ENCODE data around the gene SMARCA2.

The SMARCA2 gene

DNA sequence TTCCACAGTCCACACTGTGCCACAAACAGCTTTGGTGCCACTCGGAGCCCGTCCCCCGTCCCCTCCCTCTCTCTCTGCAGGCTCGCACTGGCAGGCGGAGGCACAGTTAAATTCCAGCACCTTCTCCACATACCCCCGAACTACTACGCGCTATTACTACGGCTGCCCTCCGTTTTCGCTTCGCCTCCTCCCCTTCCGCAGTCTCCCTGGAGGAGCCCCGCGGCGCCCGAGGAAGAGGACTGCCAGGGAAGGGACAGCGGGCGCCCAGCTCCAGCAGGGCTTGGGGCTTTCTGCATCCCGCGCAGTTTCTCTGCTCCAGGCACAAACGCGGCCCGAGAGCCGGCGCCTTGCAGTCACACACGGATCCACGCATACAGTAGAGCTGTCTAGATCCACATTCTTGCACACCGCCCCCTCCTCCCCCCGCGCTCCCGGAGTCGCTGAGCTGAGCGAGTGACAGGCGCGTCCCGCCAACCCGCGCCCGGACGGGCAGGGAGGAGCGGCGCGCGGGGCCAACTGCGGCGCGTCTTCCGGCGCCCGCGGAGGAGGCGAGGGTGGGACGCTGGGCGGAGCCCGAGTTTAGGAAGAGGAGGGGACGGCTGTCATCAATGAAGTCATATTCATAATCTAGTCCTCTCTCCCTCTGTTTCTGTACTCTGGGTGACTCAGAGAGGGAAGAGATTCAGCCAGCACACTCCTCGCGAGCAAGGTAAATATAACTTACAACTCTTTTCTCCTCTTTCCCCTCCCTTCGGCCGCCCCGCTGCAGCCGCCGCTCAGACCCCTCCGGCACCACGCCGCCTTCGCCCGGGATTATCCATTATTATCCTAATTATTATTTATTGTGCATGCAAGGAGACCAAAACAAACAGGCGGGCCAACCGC, at the start of gene SMARCA2:
Gene SMARCA2 (plus strand): TSS at position 652 of the 885 bp plus-strand sequence. CDS start 13,676 bp downstream, outside the sequence.
- peak; percentile 91 for DNase-seq

DNA sequence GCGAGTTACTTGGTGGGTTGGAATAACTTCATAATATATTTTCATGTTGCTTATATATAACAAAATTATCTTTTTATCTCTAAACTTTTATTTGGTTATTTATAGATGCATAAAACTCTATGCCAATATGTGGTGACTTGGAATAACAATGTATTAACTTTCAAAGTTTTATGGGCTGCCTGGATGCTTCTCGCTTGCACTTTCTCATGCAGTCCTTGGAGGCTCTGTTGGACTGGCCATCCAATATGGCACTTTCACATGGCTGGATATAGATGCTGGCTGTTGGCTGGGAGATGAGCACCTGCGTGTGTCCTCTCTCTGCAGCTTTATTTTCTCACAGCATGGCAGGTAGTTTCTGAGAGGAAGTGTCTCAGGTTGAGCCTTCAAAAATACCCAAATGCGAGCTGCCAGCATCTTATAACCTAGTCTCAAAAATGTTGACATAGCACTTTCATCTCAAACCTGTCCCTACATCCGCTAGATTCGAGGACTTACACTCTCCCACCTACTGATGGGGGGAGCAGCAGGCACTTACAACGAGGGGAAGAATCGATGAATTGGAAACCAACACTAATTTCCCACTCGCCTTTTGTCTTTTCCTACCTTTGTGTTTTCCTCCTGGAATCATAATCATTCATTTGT, 48.3 kb upstream of the SMARCA2 start:
- no peak for DNase-seq

DNA sequence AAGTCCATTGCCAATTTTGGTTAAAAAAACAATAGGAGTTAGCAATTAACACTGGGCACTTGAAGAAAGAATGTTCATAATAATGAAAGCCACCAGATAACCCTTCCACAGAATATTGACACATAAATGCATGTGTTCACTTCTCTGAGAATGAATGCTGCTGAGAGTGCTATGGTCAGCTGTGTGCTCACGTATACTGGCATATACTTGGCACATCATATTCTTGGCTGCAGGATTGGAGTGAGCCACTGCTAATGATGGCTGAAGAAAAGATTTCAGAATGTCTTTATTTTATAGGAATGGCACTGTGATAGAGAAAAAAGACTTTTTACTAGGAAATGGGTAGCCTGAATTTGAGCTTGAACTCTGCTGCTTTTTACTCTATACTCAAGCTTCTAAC, 46.0 kb upstream of the SMARCA2 start:
- DNase-seq: no peak

DNA sequence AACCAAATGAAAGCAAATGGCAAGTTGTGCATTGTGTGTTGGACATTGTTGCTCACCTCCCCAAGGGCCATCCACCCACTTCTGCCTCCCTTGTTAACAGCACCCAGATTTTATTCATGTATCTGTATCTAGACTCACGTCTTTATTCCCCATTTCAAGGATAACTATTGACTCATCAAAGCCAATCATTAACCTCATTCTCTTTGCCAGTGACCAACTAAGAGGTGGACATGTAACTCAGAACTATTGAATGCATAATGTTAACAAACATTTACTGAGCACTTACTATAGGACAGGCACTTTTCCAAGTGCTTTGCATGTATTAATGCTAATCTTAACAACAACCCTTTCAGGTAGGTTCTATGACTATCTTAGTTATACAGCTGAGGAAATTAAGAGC, 45.2 kb upstream of the SMARCA2 start:
- no peak for DNase-seq

GRCh38 chr9:1972672-1973071, 42.5 kb upstream of the SMARCA2 start:
- DNase-seq: no peak

DNA sequence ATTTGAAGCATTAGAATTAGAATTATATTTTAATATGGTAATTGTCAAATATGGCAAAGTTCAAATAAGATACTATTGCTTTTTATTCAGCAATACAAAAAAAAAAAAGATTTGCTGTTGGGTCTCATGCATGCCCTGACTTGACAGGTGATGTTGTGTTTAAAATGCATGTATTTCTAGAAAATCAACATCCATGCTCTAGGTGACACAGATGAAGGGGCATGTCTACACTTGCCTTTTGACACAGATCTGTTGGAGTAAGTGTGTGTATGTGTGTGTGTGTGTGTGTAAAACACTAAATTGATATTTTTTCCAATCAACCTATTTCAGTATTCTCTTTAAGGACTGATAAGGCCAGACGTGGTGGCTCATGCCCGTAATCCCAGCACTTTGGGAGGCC, 38.1 kb upstream of the SMARCA2 start:
- no peak for DNase-seq

- DNase-seq: no peak
Measured at GRCh38 chr9:1978941-1979340, 36.2 kb upstream of the SMARCA2 start.

GRCh38 chr9:1979741-1980367, 35.3 kb upstream of the SMARCA2 start:
- no peak for DNase-seq

DNA sequence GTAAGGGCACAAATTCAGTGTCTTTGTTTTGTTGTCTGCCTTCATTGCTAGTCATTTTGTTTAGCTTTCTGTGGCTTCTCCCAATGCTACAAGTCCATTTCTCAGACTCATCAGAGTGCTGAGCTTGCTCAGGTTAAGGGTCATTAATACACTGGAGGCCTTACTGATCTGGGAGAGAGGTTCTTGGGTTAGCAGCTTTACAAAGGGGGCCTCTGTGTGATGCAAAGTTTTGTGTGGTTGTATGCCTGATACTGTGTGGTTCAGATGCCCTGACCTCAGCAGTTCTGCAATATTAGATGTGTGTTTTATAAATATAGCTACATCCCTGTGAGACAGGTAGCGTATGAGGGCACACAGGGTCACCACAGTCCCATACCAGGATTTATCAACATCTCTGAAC, 34.8 kb upstream of the SMARCA2 start:
- no peak for DNase-seq

GRCh38 chr9:1982074-1982473, 33.1 kb upstream of the SMARCA2 start:
- no peak for DNase-seq

GRCh38 chr9:1986341-1986740, 28.8 kb upstream of the SMARCA2 start:
- DNase-seq: no peak

- no peak for DNase-seq
Measured at GRCh38 chr9:1989500-1989899, 25.6 kb upstream of the SMARCA2 start.

DNA sequence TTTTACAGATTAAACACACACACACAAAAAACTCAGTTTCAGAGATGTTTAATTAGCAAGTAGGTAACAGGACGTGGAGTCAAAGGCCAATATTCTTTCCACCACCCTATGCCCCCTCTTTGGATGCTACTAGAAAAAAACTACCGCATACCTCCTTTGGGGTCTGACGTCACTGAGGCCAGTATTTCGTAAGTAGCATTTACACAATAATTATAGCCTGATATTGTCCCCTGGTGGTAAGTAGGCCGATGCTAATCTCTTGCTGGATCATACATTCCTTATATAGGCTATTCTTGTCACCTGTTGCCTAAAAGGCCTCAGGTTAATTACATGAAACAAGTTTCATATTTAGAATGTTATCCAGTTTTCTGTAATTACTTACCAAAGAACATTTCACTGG, 21.0 kb upstream of the SMARCA2 start:
- DNase-seq: no peak

DNA sequence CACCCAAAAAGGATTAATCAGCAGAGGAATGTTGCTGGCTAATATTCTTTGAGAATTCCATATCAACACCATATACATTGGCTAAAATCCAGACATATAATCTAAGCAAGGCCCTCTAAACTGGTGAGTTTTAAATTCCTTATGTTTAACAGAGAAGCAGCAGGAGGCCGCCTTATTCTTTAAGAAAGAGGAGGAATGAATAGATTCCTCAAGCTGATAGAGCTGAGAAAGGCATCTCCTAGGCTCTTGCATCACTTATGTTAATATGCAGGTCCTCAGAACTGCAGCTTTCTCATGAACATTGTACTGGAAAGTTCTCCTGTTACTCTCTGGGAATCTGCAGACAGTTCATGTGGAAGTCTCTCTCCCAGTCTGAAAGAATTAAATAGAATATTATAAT, 20.1 kb upstream of the SMARCA2 start:
- no peak for DNase-seq

DNA sequence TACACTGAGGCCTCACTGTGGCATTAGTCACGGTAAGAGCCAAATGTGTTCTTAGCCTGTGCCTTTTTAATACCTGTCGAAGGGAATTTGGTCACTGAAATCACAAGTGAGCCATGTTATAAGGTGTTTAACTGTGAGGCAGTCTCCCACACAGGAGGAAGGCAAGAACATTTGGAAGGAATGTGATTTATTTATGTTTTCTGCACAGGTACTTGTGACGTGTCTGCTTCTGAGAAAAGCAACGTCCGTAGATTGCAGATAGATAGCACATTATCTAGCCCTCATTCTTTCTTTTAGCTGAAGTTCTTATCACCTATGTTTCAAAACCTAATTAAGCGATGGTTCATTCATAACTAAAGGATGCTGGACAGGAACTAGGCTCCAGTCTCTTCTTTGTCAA, 19.0 kb upstream of the SMARCA2 start:
- no peak for DNase-seq

DNA sequence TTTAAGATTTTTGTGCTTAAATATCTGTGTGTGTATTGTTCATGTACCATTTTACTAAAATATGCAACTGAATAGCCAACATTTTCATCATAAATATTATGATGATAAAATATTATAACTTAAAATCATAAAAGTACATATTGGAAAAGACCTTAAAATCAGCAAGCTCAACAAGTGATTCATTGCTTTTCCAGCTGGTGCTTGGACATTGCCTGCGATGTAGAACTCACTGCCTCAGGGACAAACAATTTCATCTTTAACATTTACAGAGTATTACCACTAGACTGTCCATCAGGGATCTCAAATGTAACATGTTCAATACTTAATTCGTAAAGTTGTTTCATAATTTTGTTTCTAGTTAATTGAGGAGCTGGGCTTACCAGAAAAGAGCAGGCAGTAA, 17.5 kb upstream of the SMARCA2 start:
- no peak for DNase-seq

DNA sequence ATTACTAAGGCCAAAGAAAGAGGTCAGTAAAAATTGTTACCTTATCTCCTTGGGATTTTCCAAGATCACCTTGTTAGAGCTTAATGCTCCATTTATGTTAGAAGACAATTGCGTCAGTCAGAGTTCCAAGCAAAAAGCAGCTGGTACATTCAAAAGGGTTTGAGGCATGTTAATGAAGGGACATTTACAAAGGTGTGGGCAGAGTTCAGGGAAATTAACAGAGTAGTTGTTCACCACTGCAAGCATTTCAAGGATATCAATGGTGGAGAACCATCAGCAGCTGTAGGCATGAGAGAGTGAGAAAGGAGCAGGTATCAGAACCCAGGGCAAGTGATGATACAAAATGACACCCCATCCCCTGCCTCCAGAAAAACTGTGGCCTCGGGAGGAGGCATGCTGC, 17.0 kb upstream of the SMARCA2 start:
- DNase-seq: no peak

DNA sequence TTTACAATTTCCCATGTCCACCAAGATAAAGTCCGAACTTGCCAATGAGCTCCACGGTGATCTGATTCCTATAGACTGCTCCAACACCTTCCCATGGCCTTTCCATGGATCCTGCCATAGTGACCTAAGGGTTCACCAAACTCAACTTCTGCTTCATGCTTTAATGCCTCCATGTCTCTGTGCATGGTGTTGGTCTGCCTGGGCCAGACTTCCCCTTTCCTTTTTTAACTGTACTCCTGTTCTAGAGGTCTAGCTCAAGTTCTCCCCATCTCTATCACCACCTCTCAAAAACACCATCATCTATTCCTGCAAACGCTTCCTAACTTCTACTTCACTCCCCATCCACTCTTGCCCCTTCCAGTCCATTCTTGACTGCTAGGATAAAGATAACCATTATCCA, 14.8 kb upstream of the SMARCA2 start:
- DNase-seq: no peak

DNA sequence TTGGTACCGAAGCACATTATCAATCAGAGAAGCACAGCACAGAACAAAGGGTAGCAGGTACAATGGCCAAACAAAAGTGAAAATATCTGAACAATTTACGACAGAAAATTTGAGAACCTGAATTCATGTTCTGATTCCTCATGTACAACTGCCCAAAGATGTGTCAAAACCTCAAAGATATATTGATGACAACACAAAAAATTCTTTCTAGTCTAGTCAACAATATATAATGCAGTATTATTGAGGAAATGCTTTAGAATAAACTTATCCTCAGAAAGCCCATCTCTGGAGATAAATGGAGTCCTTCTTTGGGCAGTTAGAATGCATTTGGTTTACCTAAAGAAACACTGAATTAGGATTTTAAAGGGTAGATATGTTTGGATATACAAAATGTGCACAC, 6.8 kb upstream of the SMARCA2 start:
- no peak for DNase-seq

GRCh38 chr9:2012347-2012746, 2.8 kb upstream of the SMARCA2 start:
- DNase-seq: no peak

DNA sequence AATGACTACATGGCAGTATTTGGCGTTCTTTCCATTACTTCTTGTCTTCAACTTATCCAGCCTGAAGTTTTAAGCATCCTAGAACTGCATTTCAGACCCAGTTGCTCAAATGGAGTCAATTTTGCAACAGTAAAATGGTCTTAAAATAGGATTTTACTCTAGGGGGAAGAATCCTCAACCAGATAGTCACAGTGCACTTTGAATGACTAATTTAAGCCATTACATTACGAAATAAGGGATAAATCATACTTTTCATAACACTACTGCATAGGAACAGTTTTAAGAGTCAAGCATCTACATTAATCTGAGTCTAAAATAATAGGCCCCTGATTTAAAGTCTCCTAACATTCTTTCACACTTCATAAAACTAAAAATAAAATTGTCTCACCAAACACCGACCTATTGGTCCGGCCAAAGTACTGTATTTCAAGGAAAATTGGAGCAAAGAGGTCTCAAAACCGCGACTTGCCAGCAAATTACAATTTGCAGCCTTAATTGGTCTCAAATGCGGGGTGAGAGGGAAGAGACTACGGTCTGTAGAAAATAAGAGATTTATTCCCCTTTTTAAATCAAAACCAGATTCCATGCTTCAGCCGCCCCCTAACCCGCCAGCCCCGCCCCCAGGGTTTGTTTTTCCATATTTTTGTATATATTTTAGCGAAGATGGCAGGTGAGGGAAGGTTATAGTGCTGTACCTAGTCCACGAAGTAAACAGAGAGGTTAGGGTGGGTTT, 1.2 kb upstream of the SMARCA2 start:
- DNase-seq: no peak

GRCh38 chr9:2015581-2016407, 647 bp downstream of the SMARCA2 start:
- peak; percentile 27 for DNase-seq
